Thyroid gland (tissue), 4 donors: ENCODE results near the gene RPL23.

Source experiments
- POLR2A ChIP-seq, 2 donors: fragments of 450-650 bp; IDR thresholded peaks; one replicate each; pipeline ENCODE4 v1.6.1; 2017; ENCODE audit warnings: antibody characterized with exemption in 2 of 2, mild to moderate bottlenecking in 2 of 2, moderate library complexity in 1 of 2
- TF ChIP-seq, protein P1 (sequence below), 6 experiments: fragments of 200-600 bp in 3 of 6; fragments of 450-650 bp in 3 of 6; sonication (generic) in 3 of 6; IDR thresholded peaks; one replicate each; pipeline ENCODE4 v1.5.1; 2016 to 2019; ENCODE audit warnings: antibody characterized with exemption in 6 of 6, mild to moderate bottlenecking in 2 of 6, inconsistent platforms in 1 of 6, moderate library complexity in 1 of 6

DNA sequence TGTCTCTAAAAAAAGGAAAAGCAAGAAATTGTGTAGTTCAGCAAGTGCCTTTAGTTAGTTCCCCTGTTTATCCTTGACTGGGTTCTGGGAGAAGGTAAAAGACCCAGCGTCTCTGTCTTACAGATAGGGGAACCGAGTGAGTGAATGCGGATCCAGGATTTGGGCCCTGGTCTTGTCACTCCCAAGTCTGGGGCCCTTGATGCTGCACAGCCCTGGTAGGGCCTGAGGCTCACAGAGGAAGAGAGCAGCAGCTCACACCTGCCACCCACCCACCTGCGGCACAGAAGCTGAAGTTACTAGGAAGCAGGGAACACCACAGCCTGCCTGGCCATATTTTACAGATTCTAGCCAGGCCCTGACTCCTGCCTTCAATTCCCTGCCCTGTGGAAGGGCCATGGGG lies 38.6 kb upstream of the RPL23 start:
- TF ChIP-seq, protein P1, sequence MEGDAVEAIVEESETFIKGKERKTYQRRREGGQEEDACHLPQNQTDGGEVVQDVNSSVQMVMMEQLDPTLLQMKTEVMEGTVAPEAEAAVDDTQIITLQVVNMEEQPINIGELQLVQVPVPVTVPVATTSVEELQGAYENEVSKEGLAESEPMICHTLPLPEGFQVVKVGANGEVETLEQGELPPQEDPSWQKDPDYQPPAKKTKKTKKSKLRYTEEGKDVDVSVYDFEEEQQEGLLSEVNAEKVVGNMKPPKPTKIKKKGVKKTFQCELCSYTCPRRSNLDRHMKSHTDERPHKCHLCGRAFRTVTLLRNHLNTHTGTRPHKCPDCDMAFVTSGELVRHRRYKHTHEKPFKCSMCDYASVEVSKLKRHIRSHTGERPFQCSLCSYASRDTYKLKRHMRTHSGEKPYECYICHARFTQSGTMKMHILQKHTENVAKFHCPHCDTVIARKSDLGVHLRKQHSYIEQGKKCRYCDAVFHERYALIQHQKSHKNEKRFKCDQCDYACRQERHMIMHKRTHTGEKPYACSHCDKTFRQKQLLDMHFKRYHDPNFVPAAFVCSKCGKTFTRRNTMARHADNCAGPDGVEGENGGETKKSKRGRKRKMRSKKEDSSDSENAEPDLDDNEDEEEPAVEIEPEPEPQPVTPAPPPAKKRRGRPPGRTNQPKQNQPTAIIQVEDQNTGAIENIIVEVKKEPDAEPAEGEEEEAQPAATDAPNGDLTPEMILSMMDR (IDR thresholded peaks at IDR 0.05), result no peak
- TF ChIP-seq POLR2A (IDR thresholded peaks at IDR 0.05), result no peak
